GM23338 (cell line): ENCODE measurements around the gene ADGRL3. TPM values are rescaled to one million over a fixed set of nuclear protein-coding genes. Genes with fewer than 3 reads are reported as not detected.

Source experiments
- ATAC-seq: fragments of 200-7000 bp; cut with Tn5 transposase; 3 replicates; pipeline ENCODE4 v1.9.1; 2020
- DNase-seq: peaks from one replicate; pipeline ENCODE4 v3.0.0-alpha.2; 2015; ENCODE audit warnings: low spot score
- H2AFZ ChIP-seq: fragments of 200-600 bp; sonication (generic); 2 replicates; pipeline ENCODE4 v1.8.0; 2016; ENCODE audit warnings: antibody characterized with exemption, mild to moderate bottlenecking, moderate library complexity
- H3F3A ChIP-seq: fragments of 200-600 bp; sonication (generic); replicated peaks from 2 replicates; pipeline ENCODE4 v1.8.0; 2017; ENCODE audit warnings: antibody characterized with exemption, mixed run types, low read depth
- H3K27ac ChIP-seq: fragments of 200-600 bp; sonication (generic); 2 replicates; pipeline ENCODE4 v1.6.1; 2016; ENCODE audit warnings: low read depth
- H3K27me3 ChIP-seq: fragments of 200-600 bp; sonication (generic); 2 replicates; pipeline ENCODE4 v1.8.0; 2016; ENCODE audit warnings: mild to moderate bottlenecking, mixed run types, moderate library complexity; ENCODE audit not compliant: insufficient read depth
- H3K36me3 ChIP-seq: fragments of 200-600 bp; sonication (generic); 2 replicates; pipeline ENCODE4 v1.8.0; 2016; ENCODE audit warnings: mild to moderate bottlenecking; ENCODE audit not compliant: insufficient read depth
- H3K4me1 ChIP-seq: fragments of 200-600 bp; sonication (generic); 2 replicates; pipeline ENCODE4 v1.8.0; 2016; ENCODE audit warnings: mild to moderate bottlenecking, moderate library complexity; ENCODE audit not compliant: insufficient read depth
- H3K4me2 ChIP-seq: fragments of 200-600 bp; sonication (generic); 2 replicates; pipeline ENCODE4 v1.7.1; 2017; ENCODE audit warnings: mixed run types
- H3K4me3 ChIP-seq: fragments of 200-600 bp; sonication (generic); 2 replicates; pipeline ENCODE4 v1.6.1; 2016; ENCODE audit warnings: mixed run types
- H3K79me2 ChIP-seq: fragments of 200-600 bp; sonication (generic); replicated peaks from 2 replicates; pipeline ENCODE4 v1.8.0; 2017; ENCODE audit warnings: mild to moderate bottlenecking; ENCODE audit not compliant: insufficient read depth
- H3K9me2 ChIP-seq: fragments of 200-600 bp; sonication (generic); 2 replicates; pipeline ENCODE4 v1.8.0; 2017; ENCODE audit not compliant: insufficient read depth
- H4K20me1 ChIP-seq: fragments of 200-600 bp; sonication (generic); replicated peaks from 2 replicates; pipeline ENCODE4 v1.8.0; 2017; ENCODE audit warnings: mild to moderate bottlenecking; ENCODE audit not compliant: insufficient read depth
- H3K27ac Mint-ChIP-seq: 2 replicates; pipeline ENCODE4 v1.8.0; 2020; ENCODE audit warnings: inconsistent platforms, mild to moderate bottlenecking, moderate library complexity, mixed read lengths
- H3K27me3 Mint-ChIP-seq: 3 replicates; pipeline ENCODE4 v1.8.0; 2022; ENCODE audit warnings: low read depth, mild to moderate bottlenecking, moderate library complexity, mixed read lengths, inconsistent platforms; ENCODE audit not compliant: insufficient read depth, poor library complexity
- H3K36me3 Mint-ChIP-seq: 3 replicates; pipeline ENCODE4 v1.8.0; 2021; ENCODE audit warnings: low read depth, mild to moderate bottlenecking, inconsistent platforms, moderate library complexity, mixed read lengths
- H3K4me1 Mint-ChIP-seq: 3 replicates; pipeline ENCODE4 v1.8.0; 2020; ENCODE audit warnings: mild to moderate bottlenecking, inconsistent platforms, mixed read lengths
- H3K4me3 Mint-ChIP-seq: 3 replicates; pipeline ENCODE4 v1.8.0; 2021; ENCODE audit warnings: moderate library complexity, mild to moderate bottlenecking, inconsistent platforms, mixed read lengths
- H3K9me3 Mint-ChIP-seq: 3 replicates; pipeline ENCODE4 v1.8.0; 2020; ENCODE audit warnings: moderate library complexity, mild to moderate bottlenecking, inconsistent platforms, mixed read lengths
- CREB1 ChIP-seq: fragments of 250-450 bp; sonication (Bioruptor Pico); IDR thresholded peaks from 2 replicates; pipeline ENCODE4 v1.5.0; 2020; ENCODE audit warnings: low read depth, mild to moderate bottlenecking, moderate library complexity
- EZH2phosphoT487 ChIP-seq: fragments of 200-600 bp; sonication (generic); IDR thresholded peaks from one replicate; pipeline ENCODE4 v1.8.1; 2018; ENCODE audit warnings: antibody characterized with exemption; ENCODE audit not compliant: unreplicated experiment
- JUNB ChIP-seq: IDR thresholded peaks from one replicate; pipeline ENCODE4 v1.6.1; 2016; ENCODE audit warnings: antibody characterized with exemption; ENCODE audit not compliant: unreplicated experiment
- NANOG ChIP-seq: IDR thresholded peaks from 2 replicates; pipeline ENCODE4 v1.6.1; 2016; ENCODE audit warnings: antibody characterized with exemption, borderline replicate concordance
- POLR2AphosphoS5 ChIP-seq: IDR thresholded peaks from 2 replicates; pipeline ENCODE4 v1.6.1; 2016; ENCODE audit warnings: antibody characterized with exemption, low read depth
- STAT1 ChIP-seq: IDR thresholded peaks from one replicate; pipeline ENCODE4 v1.6.1; 2016; ENCODE audit warnings: antibody characterized with exemption; ENCODE audit not compliant: unreplicated experiment
- ZNF331 ChIP-seq: fragments of 250-450 bp; sonication (Bioruptor Pico); IDR thresholded peaks from 2 replicates; pipeline ENCODE4 v1.5.0; 2020; ENCODE audit warnings: low read depth, mild to moderate bottlenecking, moderate library complexity
- polyA plus RNA-seq: library from polyadenylated mRNA; unstranded; fragments of >200 nt; fragmentation: Nextera tagmentation; extraction: Ambion mirVana; gene quantifications from 2 replicates; pipeline ENCODE4 v1.2.1, GENCODE V29; 2016
- total RNA-seq: library from RNA; depleted of rRNA; stranded (reverse); fragments of >200 nt; shearing (Covaris generic); gene quantifications from 2 replicates; pipeline ENCODE4 v1.2.3, GENCODE V29; 2014
- TF ChIP-seq, protein P1 (sequence below), 2 experiments: fragments of 200-600 bp in 1 of 2; sonication (generic) in 1 of 2; conservative IDR thresholded peaks; 2 replicates each; pipeline versions ENCODE4 v1.5.1 to v1.6.1; 2016 to 2017; ENCODE audit warnings: antibody characterized with exemption in 2 of 2, low read depth in 2 of 2, mild to moderate bottlenecking in 2 of 2, moderate library complexity in 1 of 2
- TF ChIP-seq, protein P2 (sequence below): fragments of 250-450 bp; sonication (Bioruptor Pico); IDR thresholded peaks from 2 replicates; pipeline ENCODE4 v1.5.0; 2020; ENCODE audit warnings: mild to moderate bottlenecking, moderate library complexity
- TF ChIP-seq, protein P3 (sequence below): IDR thresholded peaks from 2 replicates; pipeline ENCODE4 v1.6.1; 2016; ENCODE audit warnings: antibody characterized with exemption

ADGRL3 gene
- total and polyA plus RNA-seq, 2 experiments from 2014 or later = 9.7 to 16.5 TPM

DNA sequence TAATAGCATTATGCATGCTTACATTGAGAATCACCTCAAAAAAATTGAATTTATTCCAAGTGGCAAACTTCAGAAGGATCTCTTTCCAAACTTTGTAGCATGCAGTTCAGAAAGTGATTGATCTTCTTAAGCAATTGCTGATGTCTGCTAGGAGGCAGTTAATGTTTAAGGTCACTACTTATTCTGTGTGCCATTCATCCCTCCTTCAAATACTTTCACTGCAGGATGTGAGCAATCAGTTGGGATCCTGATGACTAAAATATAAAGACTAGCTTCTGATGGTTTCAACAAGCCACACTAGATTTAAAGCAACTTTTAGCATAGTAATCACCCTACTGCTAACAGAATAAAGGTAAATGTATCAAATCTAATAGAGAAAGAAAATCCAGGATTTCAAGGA lies 414.1 kb downstream of the ADGRL3 start:
- TF ChIP-seq, protein P1, sequence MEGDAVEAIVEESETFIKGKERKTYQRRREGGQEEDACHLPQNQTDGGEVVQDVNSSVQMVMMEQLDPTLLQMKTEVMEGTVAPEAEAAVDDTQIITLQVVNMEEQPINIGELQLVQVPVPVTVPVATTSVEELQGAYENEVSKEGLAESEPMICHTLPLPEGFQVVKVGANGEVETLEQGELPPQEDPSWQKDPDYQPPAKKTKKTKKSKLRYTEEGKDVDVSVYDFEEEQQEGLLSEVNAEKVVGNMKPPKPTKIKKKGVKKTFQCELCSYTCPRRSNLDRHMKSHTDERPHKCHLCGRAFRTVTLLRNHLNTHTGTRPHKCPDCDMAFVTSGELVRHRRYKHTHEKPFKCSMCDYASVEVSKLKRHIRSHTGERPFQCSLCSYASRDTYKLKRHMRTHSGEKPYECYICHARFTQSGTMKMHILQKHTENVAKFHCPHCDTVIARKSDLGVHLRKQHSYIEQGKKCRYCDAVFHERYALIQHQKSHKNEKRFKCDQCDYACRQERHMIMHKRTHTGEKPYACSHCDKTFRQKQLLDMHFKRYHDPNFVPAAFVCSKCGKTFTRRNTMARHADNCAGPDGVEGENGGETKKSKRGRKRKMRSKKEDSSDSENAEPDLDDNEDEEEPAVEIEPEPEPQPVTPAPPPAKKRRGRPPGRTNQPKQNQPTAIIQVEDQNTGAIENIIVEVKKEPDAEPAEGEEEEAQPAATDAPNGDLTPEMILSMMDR (conservative IDR thresholded peaks at IDR 0.05; ENCODE audit: low read depth in 2 of 2) = no peak
- TF ChIP-seq ZNF331 (no peak), NANOG (no peak), POLR2AphosphoS5 (no peak), STAT1 (no peak), CREB1 (CRISPR knock-in tag) (no peak), EZH2phosphoT487 (no peak), JUNB (no peak)
- TF ChIP-seq, protein P2, sequence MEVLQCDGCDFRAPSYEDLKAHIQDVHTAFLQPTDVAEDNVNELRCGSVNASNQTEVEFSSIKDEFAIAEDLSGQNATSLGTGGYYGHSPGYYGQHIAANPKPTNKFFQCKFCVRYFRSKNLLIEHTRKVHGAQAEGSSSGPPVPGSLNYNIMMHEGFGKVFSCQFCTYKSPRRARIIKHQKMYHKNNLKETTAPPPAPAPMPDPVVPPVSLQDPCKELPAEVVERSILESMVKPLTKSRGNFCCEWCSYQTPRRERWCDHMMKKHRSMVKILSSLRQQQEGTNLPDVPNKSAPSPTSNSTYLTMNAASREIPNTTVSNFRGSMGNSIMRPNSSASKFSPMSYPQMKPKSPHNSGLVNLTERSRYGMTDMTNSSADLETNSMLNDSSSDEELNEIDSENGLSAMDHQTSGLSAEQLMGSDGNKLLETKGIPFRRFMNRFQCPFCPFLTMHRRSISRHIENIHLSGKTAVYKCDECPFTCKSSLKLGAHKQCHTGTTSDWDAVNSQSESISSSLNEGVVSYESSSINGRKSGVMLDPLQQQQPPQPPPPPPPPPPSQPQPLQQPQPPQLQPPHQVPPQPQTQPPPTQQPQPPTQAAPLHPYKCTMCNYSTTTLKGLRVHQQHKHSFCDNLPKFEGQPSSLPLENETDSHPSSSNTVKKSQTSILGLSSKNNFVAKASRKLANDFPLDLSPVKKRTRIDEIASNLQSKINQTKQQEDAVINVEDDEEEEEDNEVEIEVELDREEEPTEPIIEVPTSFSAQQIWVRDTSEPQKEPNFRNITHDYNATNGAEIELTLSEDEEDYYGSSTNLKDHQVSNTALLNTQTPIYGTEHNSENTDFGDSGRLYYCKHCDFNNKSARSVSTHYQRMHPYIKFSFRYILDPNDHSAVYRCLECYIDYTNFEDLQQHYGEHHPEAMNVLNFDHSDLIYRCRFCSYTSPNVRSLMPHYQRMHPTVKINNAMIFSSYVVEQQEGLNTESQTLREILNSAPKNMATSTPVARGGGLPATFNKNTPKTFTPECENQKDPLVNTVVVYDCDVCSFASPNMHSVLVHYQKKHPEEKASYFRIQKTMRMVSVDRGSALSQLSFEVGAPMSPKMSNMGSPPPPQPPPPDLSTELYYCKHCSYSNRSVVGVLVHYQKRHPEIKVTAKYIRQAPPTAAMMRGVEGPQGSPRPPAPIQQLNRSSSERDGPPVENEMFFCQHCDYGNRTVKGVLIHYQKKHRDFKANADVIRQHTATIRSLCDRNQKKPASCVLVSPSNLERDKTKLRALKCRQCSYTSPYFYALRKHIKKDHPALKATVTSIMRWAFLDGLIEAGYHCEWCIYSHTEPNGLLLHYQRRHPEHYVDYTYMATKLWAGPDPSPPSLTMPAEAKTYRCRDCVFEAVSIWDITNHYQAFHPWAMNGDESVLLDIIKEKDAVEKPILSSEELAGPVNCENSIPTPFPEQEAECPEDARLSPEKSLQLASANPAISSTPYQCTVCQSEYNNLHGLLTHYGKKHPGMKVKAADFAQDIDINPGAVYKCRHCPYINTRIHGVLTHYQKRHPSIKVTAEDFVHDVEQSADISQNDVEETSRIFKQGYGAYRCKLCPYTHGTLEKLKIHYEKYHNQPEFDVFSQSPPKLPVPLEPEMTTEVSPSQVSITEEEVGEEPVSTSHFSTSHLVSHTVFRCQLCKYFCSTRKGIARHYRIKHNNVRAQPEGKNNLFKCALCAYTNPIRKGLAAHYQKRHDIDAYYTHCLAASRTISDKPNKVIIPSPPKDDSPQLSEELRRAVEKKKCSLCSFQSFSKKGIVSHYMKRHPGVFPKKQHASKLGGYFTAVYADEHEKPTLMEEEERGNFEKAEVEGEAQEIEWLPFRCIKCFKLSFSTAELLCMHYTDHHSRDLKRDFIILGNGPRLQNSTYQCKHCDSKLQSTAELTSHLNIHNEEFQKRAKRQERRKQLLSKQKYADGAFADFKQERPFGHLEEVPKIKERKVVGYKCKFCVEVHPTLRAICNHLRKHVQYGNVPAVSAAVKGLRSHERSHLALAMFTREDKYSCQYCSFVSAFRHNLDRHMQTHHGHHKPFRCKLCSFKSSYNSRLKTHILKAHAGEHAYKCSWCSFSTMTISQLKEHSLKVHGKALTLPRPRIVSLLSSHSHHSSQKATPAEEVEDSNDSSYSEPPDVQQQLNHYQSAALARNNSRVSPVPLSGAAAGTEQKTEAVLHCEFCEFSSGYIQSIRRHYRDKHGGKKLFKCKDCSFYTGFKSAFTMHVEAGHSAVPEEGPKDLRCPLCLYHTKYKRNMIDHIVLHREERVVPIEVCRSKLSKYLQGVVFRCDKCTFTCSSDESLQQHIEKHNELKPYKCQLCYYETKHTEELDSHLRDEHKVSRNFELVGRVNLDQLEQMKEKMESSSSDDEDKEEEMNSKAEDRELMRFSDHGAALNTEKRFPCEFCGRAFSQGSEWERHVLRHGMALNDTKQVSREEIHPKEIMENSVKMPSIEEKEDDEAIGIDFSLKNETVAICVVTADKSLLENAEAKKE (CRISPR knock-in tag) = no peak
- TF ChIP-seq, protein P3, sequence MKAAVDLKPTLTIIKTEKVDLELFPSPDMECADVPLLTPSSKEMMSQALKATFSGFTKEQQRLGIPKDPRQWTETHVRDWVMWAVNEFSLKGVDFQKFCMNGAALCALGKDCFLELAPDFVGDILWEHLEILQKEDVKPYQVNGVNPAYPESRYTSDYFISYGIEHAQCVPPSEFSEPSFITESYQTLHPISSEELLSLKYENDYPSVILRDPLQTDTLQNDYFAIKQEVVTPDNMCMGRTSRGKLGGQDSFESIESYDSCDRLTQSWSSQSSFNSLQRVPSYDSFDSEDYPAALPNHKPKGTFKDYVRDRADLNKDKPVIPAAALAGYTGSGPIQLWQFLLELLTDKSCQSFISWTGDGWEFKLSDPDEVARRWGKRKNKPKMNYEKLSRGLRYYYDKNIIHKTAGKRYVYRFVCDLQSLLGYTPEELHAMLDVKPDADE = no peak
- Histone ChIP-seq H3K27ac (no peak overlapping the region), H3K79me2 (no peaks in the 10 kb centered on the region), H3K4me2 (no peak overlapping the region), H3F3A (no peaks in the 10 kb centered on the region), H3K4me1 (no peaks in the 10 kb centered on the region), H3K4me3 (no peak overlapping the region), H3K27me3 (no peaks in the 10 kb centered on the region), H4K20me1 (no peaks in the 10 kb centered on the region), H3K36me3 (no peaks in the 10 kb centered on the region), H2AFZ (no peak overlapping the region), H3K9me2 (no peaks in the 10 kb centered on the region)
- H3K27me3 Mint-ChIP-seq = no peaks in the 10 kb centered on the region
- no peak for ATAC-seq
- H3K36me3 Mint-ChIP-seq = no peaks in the 10 kb centered on the region
- H3K9me3 Mint-ChIP-seq = no peaks in the 10 kb centered on the region
- DNase-seq = no peak
- H3K4me3 Mint-ChIP-seq = no peak overlapping the region
- no peaks in the 10 kb centered on the region for H3K4me1 Mint-ChIP-seq
- H3K27ac Mint-ChIP-seq = no peak overlapping the region
